ENCODE measurements around the gene SLC9A4. TPM values are rescaled to one million over a fixed set of nuclear protein-coding genes. Genes with fewer than 3 reads are reported as not detected.

The SLC9A4 gene
- total and polyA plus RNA-seq, 10 of the 15 experiments (the other 5 are each of a cell fraction or from before 2014, with no cell fraction given) = 0.10 TPM; not detected in 9

- TF ChIP-seq HSF1 (IDR thresholded peaks at IDR 0.05; ENCODE audit: low read depth, low read length) (no peak), JUND (IDR thresholded peaks at IDR 0.05; ENCODE audit: low read depth, low read length) (no peak), EGR1 (IDR thresholded peaks at IDR 0.05; ENCODE audit: borderline replicate concordance in 1 of 2, low read depth in 2 of 2, low read length in 2 of 2) (no peak), SPI1 (IDR thresholded peaks at IDR 0.05; ENCODE audit: borderline replicate concordance, insufficient read depth, low read depth, low read length) (no peak)
Observed at GRCh38 chr2:102470168-102470567, 2.9 kb upstream of the SLC9A4 start (continued).

- ATAC-seq = no peak
- ChIA-PET POLR2A (no interaction called here), CTCF (interaction anchor here (0.9 to 6.0 kb wide), 31 partner anchors 10 to 454 kb away, joined by 3 to 38 read pairs (median 5); a partner anchor contains a TSS), SMC1A (ENCODE audit: uncharacterized antibody, unreplicated experiment) (interaction anchor here (0.7 to 2.2 kb wide), 7 partner anchors 118 to 230 kb away, joined by 3 to 13 read pairs (median 3); no protein-coding TSS in a partner anchor), RAD21 (ENCODE audit: unreplicated experiment) (interaction anchor here (1.5 kb wide), 2 partner anchors 143 to 230 kb away, joined by 5 to 8 read pairs; no protein-coding TSS in a partner anchor)
- H3K4me1 ChIP-seq (ENCODE audit: control insufficient read depth, insufficient read depth, low read length) = no peaks in the 10 kb centered on the region
- intact Hi-C loops (cut with micrococcal nuclease; ENCODE audit: unreplicated experiment) (loop anchor here (1.0 to 5.0 kb wide), 5 partner anchors 21 to 332 kb away; no protein-coding TSS in a partner anchor), in situ Hi-C loops (cut with MboI) (loop anchor here (10.0 to 25.0 kb wide), 2 partner anchors 141 to 1061 kb away; partner anchors contain the start of gene SLC9A2)
- H3K27me3 ChIP-seq (replicated peaks in 1 of 2; ENCODE audit: control insufficient read depth in 2 of 2, insufficient read depth in 2 of 2, low read length in 1 of 2) = peaks cover 0 to 2% of the 10 kb centered on the region in 2 experiments; a peak in 1 of 4 replicates
- TF ChIP-seq NFIC (IDR thresholded peaks at IDR 0.05; ENCODE audit: low read depth, low read length) (no peak), ZBTB4 (CRISPR knock-in tag; IDR thresholded peaks at IDR 0.05) (no peak), SMC3 (IDR thresholded peaks at IDR 0.05; ENCODE audit: borderline replicate concordance, low read length) (no peak), NBN (IDR thresholded peaks at IDR 0.05) (no peak), SPI1 (IDR thresholded peaks at IDR 0.05; ENCODE audit: borderline replicate concordance, insufficient read depth, low read depth, low read length) (no peak), FOXM1 (IDR thresholded peaks at IDR 0.05; ENCODE audit: low read depth, low read length) (no peak)
- no peak for FAIRE-seq
- 30% methylated on average over 3 of the region's 3 CpGs for WGBS (ENCODE audit: insufficient coverage, insufficient replicate concordance, low lambda C conversion rate, missing lambda C conversion rate)
- no peaks in the 10 kb centered on the region for H3K36me3 ChIP-seq (ENCODE audit: control insufficient read depth in 2 of 2, insufficient read depth in 2 of 2, low read length in 1 of 2)
- H3K9ac ChIP-seq (ENCODE audit: control insufficient read depth, insufficient read depth, low read length) = no peak overlapping the region
- H4K20me1 ChIP-seq (ENCODE audit: control insufficient read depth, insufficient read depth) = no peaks in the 10 kb centered on the region
- H3K27ac ChIP-seq (ENCODE audit: control insufficient read depth, insufficient read depth) = no peak overlapping the region
- H3K4me3 ChIP-seq = no peak overlapping the region
- no peak overlapping the region for H3K4me2 ChIP-seq (ENCODE audit: control insufficient read depth, insufficient read depth)
- H3K9me3 ChIP-seq (replicated peaks; ENCODE audit: control insufficient read depth, insufficient read depth, low read length) = no peaks in the 10 kb centered on the region; the same call in 2 of the 3 replicates
- no peak overlapping the region for H2AFZ ChIP-seq (ENCODE audit: control insufficient read depth, low read depth, low read length)
- no peaks in the 10 kb centered on the region for H3K79me2 ChIP-seq (ENCODE audit: control insufficient read depth, insufficient read depth, low read length)
- DNase-seq (ENCODE audit: low read depth, low spot score) = no peak
- BruUV-seq (replicated peaks) = no TSS peak
Observed at GRCh38 chr2:102473631-102474030, 605 bp downstream of the SLC9A4 start.
